H9 (cell line): Measurements from ENCODE around the gene GCN1. TPM values are rescaled to one million over a fixed set of nuclear protein-coding genes. Genes with fewer than 3 reads are reported as not detected.

Experiments
- DNase-seq: peaks from one replicate; pipeline ENCODE4 v3.0.0-alpha.2; 2017
- H2AFZ ChIP-seq: one replicate; pipeline ENCODE4 v1.6.1; 2013; ENCODE audit warnings: mild to moderate bottlenecking, low read length, control low read depth, moderate library complexity
- H2AK5ac ChIP-seq: 2 replicates; pipeline ENCODE4 v1.6.1; 2013; ENCODE audit warnings: low read length, control low read depth, mixed read lengths; ENCODE audit not compliant: insufficient read length
- H2BK120ac ChIP-seq: one replicate; pipeline ENCODE4 v1.6.1; 2013; ENCODE audit warnings: low read depth, mild to moderate bottlenecking, low read length, control low read depth, inconsistent platforms; ENCODE audit not compliant: poor library complexity, severe bottlenecking
- H2BK12ac ChIP-seq: 2 replicates; pipeline ENCODE4 v1.6.1; 2013; ENCODE audit warnings: low read length, control low read depth, mixed read lengths, low read depth; ENCODE audit not compliant: insufficient read length
- H2BK15ac ChIP-seq: 2 replicates; pipeline ENCODE4 v1.6.1; 2013; ENCODE audit warnings: low read depth, low read length, control low read depth
- H2BK20ac ChIP-seq: one replicate; pipeline ENCODE4 v1.6.1; 2013; ENCODE audit warnings: low read depth, mild to moderate bottlenecking, low read length, control low read depth, inconsistent platforms; ENCODE audit not compliant: poor library complexity, severe bottlenecking
- H2BK5ac ChIP-seq: 2 replicates; pipeline ENCODE4 v1.6.1; 2013; ENCODE audit warnings: low read length, control low read depth, mixed read lengths; ENCODE audit not compliant: insufficient read length
- H3K14ac ChIP-seq: 2 replicates; pipeline ENCODE4 v1.6.1; 2013; ENCODE audit warnings: low read length, control low read depth; ENCODE audit not compliant: insufficient read depth
- H3K18ac ChIP-seq: 2 replicates; pipeline ENCODE4 v1.6.1; 2013; ENCODE audit warnings: low read depth, mild to moderate bottlenecking, mixed read lengths, low read length, control low read depth; ENCODE audit not compliant: insufficient read length
- H3K23ac ChIP-seq: 2 replicates; pipeline ENCODE4 v1.6.1; 2013; ENCODE audit warnings: low read length, control low read depth, mixed read lengths, low read depth; ENCODE audit not compliant: insufficient read length
- H3K23me2 ChIP-seq: 2 replicates; pipeline ENCODE4 v1.6.1; 2013; ENCODE audit warnings: low read depth, mild to moderate bottlenecking, mixed read lengths, low read length, control low read depth; ENCODE audit not compliant: insufficient read length, poor library complexity, severe bottlenecking
- H3K27ac ChIP-seq: 2 replicates; pipeline ENCODE4 v1.5.1; 2013; ENCODE audit warnings: low read length, control low read depth, mixed read lengths, low read depth; ENCODE audit not compliant: insufficient read length
- H3K27me3 ChIP-seq: 2 replicates; pipeline ENCODE4 v1.6.1; 2013; ENCODE audit warnings: low read length, control low read depth, inconsistent platforms; ENCODE audit not compliant: insufficient read depth
- H3K4ac ChIP-seq: 2 replicates; pipeline ENCODE4 v1.6.1; 2013; ENCODE audit warnings: low read depth, mild to moderate bottlenecking, control low read depth, inconsistent platforms, low read length, moderate library complexity
- H3K4me1 ChIP-seq: 2 replicates; pipeline ENCODE4 v1.6.1; 2013; ENCODE audit warnings: low read length, control low read depth, inconsistent platforms; ENCODE audit not compliant: insufficient read depth
- H3K4me2 ChIP-seq: 2 replicates; pipeline ENCODE4 v1.6.1; 2013; ENCODE audit warnings: low read length, control low read depth, mixed read lengths; ENCODE audit not compliant: insufficient read length, insufficient read depth
- H3K56ac ChIP-seq: 2 replicates; pipeline ENCODE4 v1.6.1; 2013; ENCODE audit warnings: low read depth, mild to moderate bottlenecking, mixed read lengths, low read length, control low read depth; ENCODE audit not compliant: insufficient read length
- H3K79me1 ChIP-seq: 2 replicates; pipeline ENCODE4 v1.6.1; 2013; ENCODE audit warnings: low read depth, mild to moderate bottlenecking, moderate library complexity, low read length, control low read depth, inconsistent platforms; ENCODE audit not compliant: insufficient read depth, poor library complexity, severe bottlenecking
- H3K79me2 ChIP-seq: 2 replicates; pipeline ENCODE4 v1.6.1; 2013; ENCODE audit warnings: low read length, control low read depth, inconsistent platforms; ENCODE audit not compliant: insufficient read depth
- H3K9ac ChIP-seq: 2 replicates; pipeline ENCODE4 v1.6.1; 2013; ENCODE audit warnings: low read length, control low read depth, mixed read lengths; ENCODE audit not compliant: insufficient read length; ENCODE audit errors: extremely low read depth
- H3K9me3 ChIP-seq: one replicate; pipeline ENCODE4 v1.6.1; 2013; ENCODE audit warnings: low read depth, low read length, inconsistent platforms; ENCODE audit not compliant: control insufficient read depth
- H3T11ph ChIP-seq: one replicate; pipeline ENCODE4 v1.6.1; 2013; ENCODE audit warnings: mild to moderate bottlenecking, low read length, control low read depth, inconsistent platforms
- H4K20me1 ChIP-seq: one replicate; pipeline ENCODE4 v1.6.1; 2013; ENCODE audit not compliant: control insufficient read depth, insufficient read length, insufficient read depth
- H4K5ac ChIP-seq: 2 replicates; pipeline ENCODE4 v1.6.1; 2013; ENCODE audit warnings: low read depth, mild to moderate bottlenecking, mixed read lengths, low read length, control low read depth; ENCODE audit not compliant: insufficient read length
- H4K8ac ChIP-seq: replicated peaks from 2 replicates; pipeline ENCODE4 v1.6.1; 2013; ENCODE audit warnings: low read length, control low read depth, mixed read lengths, low read depth; ENCODE audit not compliant: insufficient read length
- H4K91ac ChIP-seq: 2 replicates; pipeline ENCODE4 v1.6.1; 2013; ENCODE audit warnings: low read depth, mild to moderate bottlenecking, moderate library complexity, mixed read lengths, low read length, control low read depth; ENCODE audit not compliant: insufficient read length
- H3K27ac Mint-ChIP-seq, 3 experiments: 2 replicates in 2 of 3; 3 replicates in 1 of 3; pipeline ENCODE4 v1.8.0; 2020 to 2021; ENCODE audit warnings: mixed read lengths in 3 of 3, mild to moderate bottlenecking in 1 of 3, moderate library complexity in 1 of 3
- H3K27me3 Mint-ChIP-seq: 2 replicates; pipeline ENCODE4 v1.8.0; 2021; ENCODE audit warnings: low read depth, mild to moderate bottlenecking, moderate library complexity, mixed read lengths
- H3K36me3 Mint-ChIP-seq, 3 experiments: 2 replicates in 2 of 3; 3 replicates in 1 of 3; pipeline ENCODE4 v1.8.0; 2020 to 2021; ENCODE audit warnings: low read depth in 3 of 3, mixed read lengths in 3 of 3; ENCODE audit not compliant: insufficient read depth in 1 of 3
- H3K4me1 Mint-ChIP-seq, 2 experiments: 2 replicates each; pipeline ENCODE4 v1.8.0; 2020; ENCODE audit warnings: mixed read lengths in 2 of 2
- H3K4me3 Mint-ChIP-seq, 2 experiments: 2 replicates in 1 of 2; 3 replicates in 1 of 2; pipeline ENCODE4 v1.8.0; 2020 to 2021; ENCODE audit warnings: mild to moderate bottlenecking in 2 of 2, mixed read lengths in 2 of 2, moderate library complexity in 1 of 2
- H3K9me3 Mint-ChIP-seq, 2 experiments: 2 replicates in 1 of 2; 3 replicates in 1 of 2; pipeline ENCODE4 v1.8.0; 2020; ENCODE audit warnings: mild to moderate bottlenecking in 2 of 2, mixed read lengths in 2 of 2, moderate library complexity in 1 of 2
- CTCF ChIP-seq: fragments of 200-600 bp; sonication (generic); conservative IDR thresholded peaks from 3 replicates; pipeline ENCODE4 v1.8.0; 2021; ENCODE audit warnings: antibody characterized with exemption, mild to moderate bottlenecking
- WGBS: extraction: QIAGEN DNeasy Blood & Tissue Kit; methylation state at CpG from one replicate; pipeline ENCODE4 v1.1.7; 2013; ENCODE audit warnings: missing lambda C conversion rate, low lambda C conversion rate, mixed read lengths; ENCODE audit not compliant: insufficient read length; ENCODE audit errors: extremely low coverage; 5-methylcytosine and 5-hydroxymethylcytosine counted together
- total RNA-seq: library from RNA; stranded (reverse); gene quantifications from 2 replicates; pipeline ENCODE4 v1.2.1, GENCODE V29; 2021

Gene GCN1
- total RNA-seq, 1 experiment from 2014 or later = 137 TPM

GRCh38 chr12:120164293-120164692, 30.2 kb downstream of the GCN1 start:
- Histone ChIP-seq H3K9ac (no peak overlapping the region), H3K9me3 (no peaks in the 10 kb centered on the region), H3K27ac (no peak overlapping the region), H2BK15ac (no peak overlapping the region), H3K4me1 (no peaks in the 10 kb centered on the region), H4K5ac (no peak overlapping the region), H3K23ac (no peak overlapping the region), H3T11ph (no peak overlapping the region), H4K91ac (no peak overlapping the region), H3K14ac (no peak overlapping the region), H3K79me2 (no peaks in the 10 kb centered on the region), H3K18ac (no peak overlapping the region), H3K56ac (no peak overlapping the region), H2BK20ac (no peak overlapping the region), H3K27me3 (no peaks in the 10 kb centered on the region), H4K8ac (no peak overlapping the region), H2AFZ (no peak overlapping the region), H3K4ac (no peak overlapping the region), H2BK5ac (no peak overlapping the region), H4K20me1 (no peaks in the 10 kb centered on the region), H2BK120ac (no peak overlapping the region), H3K23me2 (no peaks in the 10 kb centered on the region), H3K4me2 (no peak overlapping the region), H2BK12ac (no peak overlapping the region), H3K79me1 (no peaks in the 10 kb centered on the region), H2AK5ac (no peak overlapping the region)
- peak overlapping the region in 1 of 3 experiments; percentile 1; a peak in 1 of 7 replicates for H3K27ac Mint-ChIP-seq
- H3K4me1 Mint-ChIP-seq = no peaks in the 10 kb centered on the region
- H3K4me3 Mint-ChIP-seq = no peak overlapping the region
- no peak for DNase-seq
- TF ChIP-seq CTCF = no peak
- H3K36me3 Mint-ChIP-seq = peaks cover 49 to 80% (median 67%) of the 10 kb centered on the region in 3 experiments; a peak in 6 of 7 replicates
- WGBS = no CpG with 5 or more reads among the region's 11 CpGs
- H3K27me3 Mint-ChIP-seq = no peaks in the 10 kb centered on the region
- no peaks in the 10 kb centered on the region for H3K9me3 Mint-ChIP-seq
